Inflammatory macrophage treated with lipopolysaccharide for 4 hours (primary cell): Measurements from ENCODE around the gene RPP14.
"Not testable (repeated sequence)": the region's sequence is repeated elsewhere in the genome, so short reads cannot be mapped to it uniquely, and the experiment has no call there.

Experiments
- DNase-seq: peaks from one replicate; pipeline ENCODE4 v3.0.0-alpha.2; 2020

The RPP14 gene

GRCh38 chr3:58333206-58334012 lies 27.4 kb downstream of the RPP14 start:
- no peak for DNase-seq

- no peak for DNase-seq
Measured at GRCh38 chr3:58334013-58334321, 27.9 kb downstream of the RPP14 start.

- DNase-seq = no peak
Measured at GRCh38 chr3:58334506-58334884, 28.4 kb downstream of the RPP14 start.

GRCh38 chr3:58335652-58335947 lies 29.6 kb downstream of the RPP14 start:
- DNase-seq = no peak

- DNase-seq = no peak
Measured at GRCh38 chr3:58336135-58336882, 30.3 kb downstream of the RPP14 start.

- DNase-seq = no peak
Measured at GRCh38 chr3:58337190-58337589, 31.1 kb downstream of the RPP14 start.

GRCh38 chr3:58339146-58339545 lies 33.1 kb downstream of the RPP14 start:
- not testable (repeated sequence) for DNase-seq

GRCh38 chr3:58340594-58341244 lies 34.7 kb downstream of the RPP14 start:
- no peak for DNase-seq

GRCh38 chr3:58341376-58341775 lies 35.3 kb downstream of the RPP14 start:
- DNase-seq = no peak

GRCh38 chr3:58342676-58343075 lies 36.6 kb downstream of the RPP14 start:
- DNase-seq = no peak

GRCh38 chr3:58345457-58345856 lies 39.4 kb downstream of the RPP14 start:
- DNase-seq = no peak

GRCh38 chr3:58346368-58346767 lies 40.3 kb downstream of the RPP14 start:
- DNase-seq = no peak

GRCh38 chr3:58347984-58348383 lies 41.9 kb downstream of the RPP14 start:
- no peak for DNase-seq

GRCh38 chr3:58349792-58350626 lies 44.0 kb downstream of the RPP14 start:
- no peak for DNase-seq

- peak; percentile 77 for DNase-seq
Measured at GRCh38 chr3:58350627-58351013, 44.6 kb downstream of the RPP14 start.

- no peak for DNase-seq
Measured at GRCh38 chr3:58351920-58352319, 45.9 kb downstream of the RPP14 start.

GRCh38 chr3:58352626-58353025 lies 46.6 kb downstream of the RPP14 start:
- no peak for DNase-seq

- peak; percentile 73 for DNase-seq
Measured at GRCh38 chr3:58353722-58354553, 47.9 kb downstream of the RPP14 start.

GRCh38 chr3:58355179-58355578 lies 49.1 kb downstream of the RPP14 start:
- DNase-seq = peak; percentile 76

- DNase-seq = peak; percentile 52
Measured at GRCh38 chr3:58356054-58356453, 50.0 kb downstream of the RPP14 start.

- no peak for DNase-seq
Measured at GRCh38 chr3:58357402-58357801, 51.4 kb downstream of the RPP14 start.

GRCh38 chr3:58358092-58358491 lies 52.0 kb downstream of the RPP14 start:
- DNase-seq = no peak
